Measurements from ENCODE around the gene KRTAP10-6.

The KRTAP10-6 gene

DNA sequence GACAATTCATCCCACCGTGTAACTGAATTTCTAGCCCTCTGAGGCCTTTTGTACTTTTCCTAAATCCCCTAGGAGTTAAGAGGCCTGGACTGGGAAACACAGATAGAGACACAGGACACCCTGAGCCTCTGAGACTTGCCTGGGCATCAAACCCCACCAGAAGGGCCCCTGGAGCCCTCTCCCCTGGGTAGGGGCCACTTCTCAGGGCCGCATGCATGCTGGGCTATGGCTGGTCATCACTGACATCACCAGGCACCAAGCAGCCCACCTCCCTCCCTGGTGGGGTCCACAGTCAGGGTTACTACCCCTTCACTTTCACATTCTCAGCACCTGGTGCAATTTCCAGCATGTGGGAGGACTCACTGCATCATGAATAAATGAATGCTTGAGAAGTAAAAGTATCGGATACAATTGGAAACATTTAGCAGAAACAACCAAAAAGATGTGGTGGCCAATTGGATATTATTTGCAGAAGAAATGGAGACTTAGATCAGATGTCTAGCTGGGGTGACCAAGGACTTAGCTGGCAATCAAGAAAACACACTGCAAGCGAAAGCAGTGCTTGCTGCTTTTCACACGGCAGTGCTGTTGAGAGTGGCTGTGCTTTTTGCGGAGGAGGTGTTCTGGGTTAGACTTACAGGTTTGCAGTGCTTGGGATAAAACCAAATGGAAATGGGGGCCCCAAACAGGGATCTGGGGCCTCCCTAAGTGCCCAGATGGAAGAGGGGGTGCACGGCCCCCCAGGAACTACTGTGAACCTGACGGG, 7.1 kb upstream of the KRTAP10-6 start:
- H4K20me1 ChIP-seq (ENCODE audit: insufficient read depth, low read length) = no peaks in the 10 kb centered on the region
- no peak overlapping the region for H3K9ac ChIP-seq (ENCODE audit: low read length)
- H3K4me1 ChIP-seq (ENCODE audit: low read length) = no peaks in the 10 kb centered on the region
- no peaks in the 10 kb centered on the region for H3K79me2 ChIP-seq (ENCODE audit: low read length)
- no peaks in the 10 kb centered on the region for H3K36me3 ChIP-seq (replicated peaks; ENCODE audit: low read depth, low read length)
- H2AFZ ChIP-seq (ENCODE audit: low read depth, low read length) = no peak overlapping the region
- H3K9me3 ChIP-seq (ENCODE audit: insufficient read depth, low read length) = no peaks in the 10 kb centered on the region
- no peaks in the 10 kb centered on the region; the same call in 1 of the 2 replicates for H3K27me3 ChIP-seq (ENCODE audit: low read depth, low read length)
- H3K4me2 ChIP-seq (ENCODE audit: low read length) = no peak overlapping the region
- TF ChIP-seq EZH2phosphoT487 (IDR thresholded peaks at IDR 0.05; ENCODE audit: low read depth) = no peak
- TF ChIP-seq, protein P1, sequence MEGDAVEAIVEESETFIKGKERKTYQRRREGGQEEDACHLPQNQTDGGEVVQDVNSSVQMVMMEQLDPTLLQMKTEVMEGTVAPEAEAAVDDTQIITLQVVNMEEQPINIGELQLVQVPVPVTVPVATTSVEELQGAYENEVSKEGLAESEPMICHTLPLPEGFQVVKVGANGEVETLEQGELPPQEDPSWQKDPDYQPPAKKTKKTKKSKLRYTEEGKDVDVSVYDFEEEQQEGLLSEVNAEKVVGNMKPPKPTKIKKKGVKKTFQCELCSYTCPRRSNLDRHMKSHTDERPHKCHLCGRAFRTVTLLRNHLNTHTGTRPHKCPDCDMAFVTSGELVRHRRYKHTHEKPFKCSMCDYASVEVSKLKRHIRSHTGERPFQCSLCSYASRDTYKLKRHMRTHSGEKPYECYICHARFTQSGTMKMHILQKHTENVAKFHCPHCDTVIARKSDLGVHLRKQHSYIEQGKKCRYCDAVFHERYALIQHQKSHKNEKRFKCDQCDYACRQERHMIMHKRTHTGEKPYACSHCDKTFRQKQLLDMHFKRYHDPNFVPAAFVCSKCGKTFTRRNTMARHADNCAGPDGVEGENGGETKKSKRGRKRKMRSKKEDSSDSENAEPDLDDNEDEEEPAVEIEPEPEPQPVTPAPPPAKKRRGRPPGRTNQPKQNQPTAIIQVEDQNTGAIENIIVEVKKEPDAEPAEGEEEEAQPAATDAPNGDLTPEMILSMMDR (IDR thresholded peaks at IDR 0.05; ENCODE audit: low read depth, low read length) = no peak
- H3K27ac ChIP-seq (ENCODE audit: low read length) = no peak overlapping the region
- H3K4me3 ChIP-seq (ENCODE audit: low read length) = no peak overlapping the region

DNA sequence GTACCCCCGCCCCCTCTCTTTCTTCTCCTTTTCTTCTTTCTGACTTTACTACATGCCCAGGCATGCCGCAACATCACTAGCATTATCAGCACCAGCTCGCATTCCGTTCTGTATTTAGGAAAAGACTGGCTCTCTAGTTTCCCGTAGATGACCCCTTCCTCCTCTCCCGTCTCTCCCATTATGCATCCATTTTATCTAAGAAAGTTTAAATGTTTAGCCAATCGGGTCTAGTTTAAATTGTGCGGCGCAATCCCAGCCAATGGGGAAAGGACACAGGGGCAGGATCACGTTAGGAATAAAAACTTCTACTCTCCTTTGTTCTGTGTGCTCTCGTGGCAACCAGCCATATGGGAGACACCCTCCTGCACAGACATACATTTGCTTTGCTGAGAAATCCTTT, 5.8 kb upstream of the KRTAP10-6 start:
- Histone ChIP-seq H3K36me3 (replicated peaks; ENCODE audit: low read depth, low read length) (no peaks in the 10 kb centered on the region), H3K4me1 (ENCODE audit: low read length) (no peaks in the 10 kb centered on the region), H3K27ac (ENCODE audit: low read length) (no peak overlapping the region), H3K4me2 (ENCODE audit: low read length) (no peak overlapping the region), H3K27me3 (ENCODE audit: low read depth, low read length) (no peaks in the 10 kb centered on the region), H2AFZ (ENCODE audit: low read depth, low read length) (no peak overlapping the region), H3K4me3 (ENCODE audit: low read length) (no peak overlapping the region), H3K9ac (ENCODE audit: low read length) (no peak overlapping the region), H4K20me1 (ENCODE audit: insufficient read depth, low read length) (no peaks in the 10 kb centered on the region), H3K9me3 (ENCODE audit: insufficient read depth, low read length) (no peaks in the 10 kb centered on the region), H3K79me2 (ENCODE audit: low read length) (no peaks in the 10 kb centered on the region)
- TF ChIP-seq, protein P1 (IDR thresholded peaks at IDR 0.05; ENCODE audit: low read depth, low read length) = no peak
- TF ChIP-seq EZH2phosphoT487 (IDR thresholded peaks at IDR 0.05; ENCODE audit: low read depth) = no peak

DNA sequence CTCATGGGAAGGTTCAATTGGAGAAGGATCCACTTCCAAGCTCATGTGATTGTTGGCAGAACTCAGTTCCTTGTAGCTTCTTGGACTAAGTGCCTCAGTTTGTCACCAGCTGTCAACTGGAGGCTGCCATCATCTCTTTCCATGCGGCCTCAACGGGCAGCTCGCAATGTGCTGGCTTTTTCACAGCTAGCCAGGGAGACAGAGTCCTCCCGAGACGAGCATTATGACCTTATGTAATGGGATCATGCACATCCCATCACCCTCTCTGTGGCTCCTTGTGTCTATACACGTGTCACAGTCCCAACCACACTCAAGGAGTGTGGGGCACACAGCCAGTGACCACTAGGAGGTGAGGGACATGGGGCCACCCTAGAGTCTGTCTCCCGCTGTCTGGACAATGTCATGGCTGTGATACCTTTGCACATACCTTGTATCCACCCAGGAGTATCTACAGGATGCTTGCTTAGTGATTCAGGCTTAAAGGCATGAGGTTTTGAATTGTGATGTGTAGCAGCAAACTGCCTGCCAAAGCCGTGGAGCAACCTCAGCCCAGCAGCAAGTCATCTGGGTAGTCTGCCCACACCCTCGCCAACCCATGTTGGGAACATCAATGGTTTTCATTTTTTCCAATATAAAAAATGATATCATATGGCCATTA, 3.9 kb upstream of the KRTAP10-6 start:
- H2AFZ ChIP-seq (ENCODE audit: low read depth, low read length) = no peak overlapping the region
- no peaks in the 10 kb centered on the region for H3K27me3 ChIP-seq (ENCODE audit: low read depth, low read length)
- no peak overlapping the region for H3K27ac ChIP-seq (ENCODE audit: low read length)
- H3K4me3 ChIP-seq (ENCODE audit: low read length) = no peak overlapping the region
- H3K4me1 ChIP-seq (ENCODE audit: low read length) = no peaks in the 10 kb centered on the region
- no peak for TF ChIP-seq EZH2phosphoT487 (IDR thresholded peaks at IDR 0.05; ENCODE audit: low read depth)
- TF ChIP-seq, protein P1 (IDR thresholded peaks at IDR 0.05; ENCODE audit: low read depth, low read length) = no peak
- no peaks in the 10 kb centered on the region for H3K9me3 ChIP-seq (ENCODE audit: insufficient read depth, low read length)
- no peak overlapping the region for H3K4me2 ChIP-seq (ENCODE audit: low read length)
- no peak overlapping the region for H3K9ac ChIP-seq (ENCODE audit: low read length)
- no peaks in the 10 kb centered on the region for H4K20me1 ChIP-seq (ENCODE audit: insufficient read depth, low read length)
- no peaks in the 10 kb centered on the region for H3K79me2 ChIP-seq (ENCODE audit: low read length)
- H3K36me3 ChIP-seq (replicated peaks; ENCODE audit: low read depth, low read length) = no peaks in the 10 kb centered on the region

- no peaks in the 10 kb centered on the region for H3K9me3 ChIP-seq (ENCODE audit: insufficient read depth, low read length)
- H3K4me1 ChIP-seq (ENCODE audit: low read length) = no peaks in the 10 kb centered on the region
- H3K9ac ChIP-seq (ENCODE audit: low read length) = no peak overlapping the region
- H3K79me2 ChIP-seq (ENCODE audit: low read length) = no peaks in the 10 kb centered on the region
- no peak overlapping the region for H3K4me3 ChIP-seq (ENCODE audit: low read length)
- no peak overlapping the region for H3K4me2 ChIP-seq (ENCODE audit: low read length)
- H4K20me1 ChIP-seq (ENCODE audit: insufficient read depth, low read length) = no peaks in the 10 kb centered on the region
- H3K36me3 ChIP-seq (replicated peaks; ENCODE audit: low read depth, low read length) = no peaks in the 10 kb centered on the region
- no peak overlapping the region for H2AFZ ChIP-seq (ENCODE audit: low read depth, low read length)
- no peaks in the 10 kb centered on the region for H3K27me3 ChIP-seq (ENCODE audit: low read depth, low read length)
- TF ChIP-seq, protein P1 (IDR thresholded peaks at IDR 0.05; ENCODE audit: low read depth, low read length) = no peak
- TF ChIP-seq EZH2phosphoT487 (IDR thresholded peaks at IDR 0.05; ENCODE audit: low read depth) = no peak
- H3K27ac ChIP-seq (ENCODE audit: low read length) = no peak overlapping the region
These were observed 3.2 kb upstream of the KRTAP10-6 start for GRCh38 chr21:44595524-44595923.

All from OCI-LY3 (cell line).